ENCODE data around the gene SCTR.

GRCh38 chr2:119442850-119443249 is 81.4 kb downstream of the SCTR start:
- TF ChIP-seq CTCF (conservative IDR thresholded peaks at IDR 0.05; ENCODE audit: low read depth, low read length) (no peak), EZH2 (IDR thresholded peaks at IDR 0.05; ENCODE audit: low read length, unreplicated experiment) (no peak), EZH2phosphoT487 (IDR thresholded peaks at IDR 0.05; ENCODE audit: borderline replicate concordance, low read length) (no peak)
